Endothelial cell of umbilical vein (primary cell): ENCODE measurements around the gene FYN.

Experiments used
- CTCF ChIP-seq, 2 donors: IDR thresholded peaks; 1 replicate in 1 of 2; 2 replicates in 1 of 2; pipeline ENCODE4 v1.5.1; 2011; ENCODE audit warnings: low read length in 2 of 2, mild to moderate bottlenecking in 2 of 2, moderate library complexity in 2 of 2, control low read depth in 1 of 2, inconsistent platforms in 1 of 2, low read depth in 1 of 2; ENCODE audit not compliant: insufficient read depth in 1 of 2; ENCODE audit errors: extremely low read depth in 1 of 2
- EZH2 ChIP-seq: IDR thresholded peaks from 2 replicates; pipeline ENCODE4 v1.6.1; 2012; ENCODE audit warnings: borderline replicate concordance, low read depth, mild to moderate bottlenecking, moderate library complexity, low read length, inconsistent platforms; ENCODE audit not compliant: severe bottlenecking
- FOS ChIP-seq: IDR thresholded peaks from 2 replicates; pipeline ENCODE4 v1.6.1; 2011; ENCODE audit warnings: mild to moderate bottlenecking, low read length, moderate library complexity, borderline replicate concordance; ENCODE audit not compliant: insufficient read depth
- JUN ChIP-seq: IDR thresholded peaks from 2 replicates; pipeline ENCODE4 v1.6.1; 2011; ENCODE audit warnings: borderline replicate concordance, low read depth; ENCODE audit not compliant: insufficient read length, insufficient read depth
- MAX ChIP-seq: IDR thresholded peaks from 2 replicates; pipeline ENCODE4 v1.6.1; 2011; ENCODE audit not compliant: insufficient read depth, insufficient read length
- MYC ChIP-seq: IDR thresholded peaks from one replicate; pipeline ENCODE4 v1.6.1; 2011; ENCODE audit warnings: mild to moderate bottlenecking, low read depth, low read length
- POLR2A ChIP-seq: IDR thresholded peaks from 2 replicates; pipeline ENCODE4 v1.6.1; 2012; ENCODE audit warnings: low read depth, mild to moderate bottlenecking, control low read depth, low read length
- POLR2AphosphoS5 ChIP-seq: IDR thresholded peaks from 2 replicates; pipeline ENCODE4 v1.6.1; 2012; ENCODE audit warnings: low read depth, mild to moderate bottlenecking, control low read depth, low read length, moderate library complexity; ENCODE audit not compliant: insufficient read depth

- TF ChIP-seq CTCF (IDR thresholded peaks at IDR 0.05; ENCODE audit: extremely low read depth in 1 of 2, insufficient read depth in 1 of 2, low read depth in 1 of 2, low read length in 2 of 2): no peak
- TF ChIP-seq POLR2A: no peak
- no peak for TF ChIP-seq MYC
- TF ChIP-seq POLR2AphosphoS5: no peak
- TF ChIP-seq EZH2: no peak
- TF ChIP-seq FOS: no peak
- no peak for TF ChIP-seq MAX
- no peak for TF ChIP-seq JUN
Measured at GRCh38 chr6:111653434-111653833, 219.8 kb downstream of the FYN start.
